HG03108 (cell line): Measurements from ENCODE around the gene PIEZO2.

ENCODE experiments used
- ATAC-seq: cut with Tn5 transposase; IDR thresholded peaks from one replicate; pipeline ENCODE4 v1.9.1; 2021; ENCODE audit warnings: moderate library complexity; ENCODE audit not compliant: unreplicated experiment

The PIEZO2 gene

GRCh38 chr18:11070593-11070992 lies 78.8 kb downstream of the PIEZO2 start:
- ATAC-seq, result no peak

- no peak for ATAC-seq
These were observed 83.3 kb downstream of the PIEZO2 start for GRCh38 chr18:11066038-11066437.

DNA sequence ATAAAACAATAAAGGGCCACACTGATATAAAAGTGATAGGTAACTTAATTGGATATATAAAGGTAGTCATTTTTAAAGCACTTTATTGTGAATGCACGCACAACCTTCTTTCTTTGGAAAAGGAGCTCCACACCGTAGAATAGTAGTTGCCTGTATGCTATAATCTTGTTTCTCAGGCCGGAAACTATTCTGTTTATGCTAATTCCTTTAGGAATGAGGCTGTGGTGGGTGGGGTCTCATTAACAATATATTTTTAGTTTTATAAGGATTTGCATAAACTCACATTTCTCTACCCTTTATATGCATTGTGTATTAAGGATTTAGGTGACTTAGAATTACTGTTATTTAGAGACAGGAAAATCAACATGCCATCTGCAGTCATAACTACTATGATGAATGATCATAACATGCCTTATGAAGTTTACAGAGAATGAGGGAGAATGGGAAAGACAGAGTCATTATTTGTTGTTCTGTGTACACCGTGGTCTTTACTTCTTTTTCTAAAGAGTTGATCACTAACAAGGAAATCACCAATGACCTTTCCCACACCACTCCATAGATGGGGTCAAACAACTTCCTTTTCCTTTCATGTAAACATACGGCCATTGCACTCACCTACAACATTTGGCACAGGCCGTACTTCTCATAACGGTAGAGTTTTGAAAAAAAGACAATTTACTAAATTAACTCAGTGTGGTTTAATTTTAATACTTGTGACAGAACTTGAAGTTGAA lies 84.5 kb downstream of the PIEZO2 start:
- ATAC-seq, result no peak

- ATAC-seq, result no peak
These were observed 85.3 kb downstream of the PIEZO2 start for GRCh38 chr18:11064106-11064505.

DNA sequence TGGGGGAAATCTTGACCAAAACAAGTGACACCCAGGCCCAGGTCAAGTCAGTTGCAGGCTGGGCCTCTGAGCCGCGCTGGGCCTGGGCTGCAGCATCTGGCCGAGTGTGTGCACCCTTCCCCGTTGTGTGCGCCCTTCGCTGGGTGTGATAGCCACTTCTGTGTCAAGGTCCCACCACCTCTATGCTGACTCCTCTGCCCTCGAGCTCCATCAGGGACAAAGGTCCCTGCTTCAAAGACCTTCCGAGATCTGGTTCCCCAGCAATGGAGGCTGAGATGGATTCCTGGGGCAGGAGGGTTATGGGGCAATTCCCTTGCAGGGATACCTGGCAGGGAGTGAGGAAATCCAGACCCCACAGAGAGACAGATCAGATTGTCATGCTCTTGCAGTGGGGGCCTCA lies 93.6 kb downstream of the PIEZO2 start:
- ATAC-seq, result no peak

DNA sequence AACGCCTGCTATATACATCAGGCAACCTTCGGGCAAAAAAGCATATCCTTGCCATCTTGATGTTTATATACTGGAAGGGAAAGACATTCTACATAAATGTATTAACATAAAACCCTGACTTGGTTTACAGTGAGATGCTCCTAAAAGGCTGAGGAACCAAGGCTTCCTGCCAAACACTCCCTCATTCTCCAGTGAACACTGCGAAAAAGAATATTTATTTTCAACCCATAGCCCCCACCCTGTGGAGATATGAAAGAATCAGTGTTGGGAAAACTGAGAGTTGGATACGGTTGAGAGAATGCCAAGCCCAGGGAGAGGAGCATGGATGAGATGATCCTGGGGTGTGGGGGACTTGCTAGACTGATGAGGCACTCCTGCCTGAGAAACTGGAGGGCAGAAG lies 94.9 kb downstream of the PIEZO2 start:
- ATAC-seq, result no peak

DNA sequence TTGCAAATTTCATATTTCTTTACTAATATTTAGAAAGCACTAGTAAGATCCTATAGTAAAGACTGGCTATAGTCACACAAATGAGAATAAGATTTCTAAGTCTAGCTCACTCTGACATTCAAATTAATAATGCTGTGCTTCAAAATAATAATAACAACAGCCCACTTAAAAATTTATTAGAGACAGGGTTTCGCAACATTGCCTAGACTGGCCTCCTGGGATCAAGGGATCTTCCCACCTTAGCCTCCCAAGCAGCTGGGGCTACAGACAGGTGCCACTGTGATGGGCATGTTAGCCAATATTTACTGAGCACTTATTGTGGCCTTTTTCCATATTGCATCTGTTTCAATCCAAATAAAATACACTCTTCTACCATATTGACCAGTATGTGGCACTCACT lies 96.1 kb downstream of the PIEZO2 start:
- ATAC-seq, result no peak

- no peak for ATAC-seq
These were observed 96.6 kb downstream of the PIEZO2 start for GRCh38 chr18:11052800-11053199.

GRCh38 chr18:11051462-11051861 lies 97.9 kb downstream of the PIEZO2 start:
- no peak for ATAC-seq

DNA sequence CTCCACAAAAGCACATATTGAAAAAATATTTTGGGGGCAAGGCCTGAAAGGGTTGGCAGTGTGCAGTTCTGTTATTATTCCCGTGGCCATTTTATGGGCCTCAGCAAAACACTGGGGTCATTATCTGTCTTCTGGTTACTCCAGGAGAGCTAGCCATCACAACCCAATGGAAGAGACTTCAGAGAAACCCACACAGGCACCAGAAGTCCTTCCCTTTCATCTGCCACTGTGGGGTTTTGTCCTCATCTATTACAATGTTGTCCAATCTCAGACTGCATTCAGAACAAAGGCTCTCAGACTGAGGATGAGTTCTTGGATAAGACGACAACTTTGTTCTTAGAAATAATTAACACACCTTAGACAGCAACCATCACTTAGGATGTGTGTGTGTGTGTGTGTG lies 98.4 kb downstream of the PIEZO2 start:
- ATAC-seq, result no peak

- ATAC-seq, result no peak
These were observed 101.6 kb downstream of the PIEZO2 start for GRCh38 chr18:11047817-11048216.

GRCh38 chr18:11047156-11047555 lies 102.2 kb downstream of the PIEZO2 start:
- no peak for ATAC-seq

GRCh38 chr18:11046140-11046539 lies 103.2 kb downstream of the PIEZO2 start:
- no peak for ATAC-seq

DNA sequence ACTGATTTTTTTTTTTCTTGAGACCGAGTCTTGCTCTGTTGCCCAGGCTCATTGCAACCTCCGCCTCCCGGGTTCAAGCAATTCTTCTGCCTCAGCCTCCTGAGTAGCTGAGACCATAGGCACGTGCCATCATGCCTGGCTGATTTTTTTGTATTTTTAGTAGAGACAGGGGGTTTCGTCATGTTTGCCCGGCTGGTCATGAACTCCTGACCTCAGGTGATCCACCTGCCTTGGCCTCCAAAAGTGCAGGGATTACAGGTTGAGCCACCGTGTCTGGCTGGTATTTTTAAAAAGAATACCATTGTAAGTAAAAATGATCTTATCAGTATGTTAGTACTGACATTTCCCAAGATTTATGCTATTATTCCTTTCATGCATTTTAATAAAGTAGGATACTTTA lies 105.7 kb downstream of the PIEZO2 start:
- no peak for ATAC-seq

DNA sequence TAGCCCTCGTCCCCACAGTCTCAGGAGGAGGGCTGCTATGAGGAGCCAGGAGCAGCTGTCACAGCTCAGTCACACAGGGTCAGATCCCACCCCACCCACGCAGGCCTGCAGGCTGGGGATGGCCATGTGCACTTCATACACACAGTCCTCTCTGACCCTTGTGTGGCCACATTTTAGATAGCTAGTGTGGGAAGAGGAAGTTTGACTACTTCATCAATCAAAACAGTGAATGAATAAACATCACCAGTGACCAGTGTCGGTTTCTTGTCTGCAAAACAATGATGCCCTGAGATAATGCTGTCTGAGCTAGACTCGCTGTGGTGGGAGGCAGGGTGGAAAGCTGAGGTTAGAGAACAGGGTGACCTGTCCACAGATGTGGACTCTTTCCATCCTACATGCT lies 107.1 kb downstream of the PIEZO2 start:
- no peak for ATAC-seq

DNA sequence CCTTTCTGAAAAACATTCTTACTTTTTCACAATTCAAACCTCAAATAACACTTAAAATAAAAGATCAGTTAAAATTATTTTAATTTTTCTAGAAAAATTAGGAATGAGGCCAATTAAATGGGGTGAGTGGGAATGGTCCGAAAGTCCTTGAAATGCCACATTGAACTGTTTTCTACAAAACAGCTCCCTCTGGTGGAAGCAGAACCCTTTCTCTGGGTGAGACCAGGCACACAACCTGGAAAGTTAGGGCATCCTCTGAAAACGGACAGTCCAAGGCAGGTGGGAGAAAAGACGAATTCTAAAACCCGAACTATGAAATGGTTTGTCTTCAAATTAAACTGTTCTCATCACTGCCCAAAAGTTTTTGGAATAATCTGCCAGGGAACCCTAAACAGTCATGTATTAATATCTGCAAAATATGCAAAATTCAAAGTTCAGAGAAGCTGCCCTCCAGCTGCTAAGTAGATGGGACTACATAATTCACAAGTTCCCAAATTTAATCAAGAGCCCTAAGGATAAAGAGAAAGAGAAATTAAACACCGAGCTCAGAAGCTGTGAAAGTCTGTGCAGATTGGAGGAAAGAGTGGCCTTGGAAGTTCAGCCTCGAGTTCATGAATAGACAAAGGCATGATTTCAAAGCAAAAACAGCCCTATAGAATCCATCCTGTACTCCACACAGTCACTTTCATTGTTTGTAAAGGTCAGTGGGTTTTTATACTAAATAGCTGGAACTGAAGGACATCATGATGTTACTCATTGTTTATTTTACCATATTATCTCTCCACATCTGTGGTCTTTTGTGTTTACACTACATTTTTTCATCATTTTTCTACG lies 108.3 kb downstream of the PIEZO2 start:
- ATAC-seq, result no peak

- no peak for ATAC-seq
These were observed 109.0 kb downstream of the PIEZO2 start for GRCh38 chr18:11040359-11040758.

- no peak for ATAC-seq
These were observed 111.7 kb downstream of the PIEZO2 start for GRCh38 chr18:11037533-11038240.

- ATAC-seq, result no peak
These were observed 113.4 kb downstream of the PIEZO2 start for GRCh38 chr18:11035814-11036495.

- no peak for ATAC-seq
These were observed 114.0 kb downstream of the PIEZO2 start for GRCh38 chr18:11035376-11035775.

GRCh38 chr18:11034884-11035283 lies 114.5 kb downstream of the PIEZO2 start:
- no peak for ATAC-seq
